NCI-H446 (cell line): ENCODE data around the gene CCDC159.
"Not testable (repeated sequence)": the region's sequence is repeated elsewhere in the genome, so short reads cannot be mapped to it uniquely, and the experiment has no call there.

ENCODE experiments used
- DNase-seq, 2 experiments: peaks; one replicate each; lab custom pipeline; 2025; lab: John Stamatoyannopoulos, UW

The CCDC159 gene

GRCh38 chr19:11338121-11338520, 8.2 kb upstream of the CCDC159 start:
- DNase-seq: no peak

- DNase-seq: no peak
Observed at GRCh38 chr19:11338569-11339253, 7.6 kb upstream of the CCDC159 start.

GRCh38 chr19:11339254-11340098, 6.8 kb upstream of the CCDC159 start, which contains the start of gene RAB3D:
Gene RAB3D, minus strand, starts transcription at chr19:11339657. Its CDS starts 2,258 bp downstream, at chr19:11337399.
- DNase-seq: peak; percentile 83 to 92

GRCh38 chr19:11340099-11340467, 6.2 kb upstream of the CCDC159 start:
- DNase-seq: not testable (repeated sequence)

GRCh38 chr19:11342429-11342828, 3.9 kb upstream of the CCDC159 start:
- no peak for DNase-seq

GRCh38 chr19:11345122-11345803, 1.1 kb upstream of the CCDC159 start:
- no peak for DNase-seq

- no peak for DNase-seq
Observed at GRCh38 chr19:11347546-11348039, 1.3 kb downstream of the CCDC159 start.

GRCh38 chr19:11349171-11349570, 2.9 kb downstream of the CCDC159 start:
- no peak for DNase-seq

- not testable (repeated sequence) for DNase-seq
Observed at GRCh38 chr19:11354102-11354501, 7.8 kb downstream of the CCDC159 start.

GRCh38 chr19:11355160-11356073, 9.1 kb downstream of the CCDC159 start, which contains the start of gene PLPPR2:
Gene PLPPR2, plus strand, starts transcription at chr19:11355432. Its CDS starts 2,242 bp downstream, at chr19:11357674.
- peak; percentile 89 to 98 for DNase-seq

- no peak for DNase-seq
Observed at GRCh38 chr19:11356074-11356397, 9.7 kb downstream of the CCDC159 start.

- no peak for DNase-seq
Observed at GRCh38 chr19:11356676-11357550, 10.6 kb downstream of the CCDC159 start.

- DNase-seq: no peak
Observed at GRCh38 chr19:11359421-11359820, 13.1 kb downstream of the CCDC159 start.

- DNase-seq: no peak
Observed at GRCh38 chr19:11361037-11361770, 14.9 kb downstream of the CCDC159 start.

- DNase-seq: no peak
Observed at GRCh38 chr19:11361771-11362731, 15.7 kb downstream of the CCDC159 start.

- no peak for DNase-seq
Observed at GRCh38 chr19:11363881-11364280, 17.6 kb downstream of the CCDC159 start.

- no peak for DNase-seq
Observed at GRCh38 chr19:11364296-11364904, 18.1 kb downstream of the CCDC159 start.

GRCh38 chr19:11364935-11365334, 18.6 kb downstream of the CCDC159 start:
- DNase-seq: no peak
